CD8-positive, alpha-beta memory T cell (primary cell): ENCODE data around the gene POLR1C. TPM values are rescaled to one million over a fixed set of nuclear protein-coding genes. Genes with fewer than 3 reads are reported as not detected.

Experiments
- CTCF ChIA-PET: fragments of 350-600 bp; sonication (Branson Sonifier 250); formaldehyde crosslinking; loops from one replicate; lab custom pipeline; 2021; ENCODE audit warnings: antibody characterized with exemption; lab: Charles Lee
- POLR2A ChIA-PET: fragments of 350-600 bp; sonication (Branson Sonifier 250); formaldehyde crosslinking; loops from one replicate; lab custom pipeline; 2021; ENCODE audit warnings: antibody characterized with exemption; lab: Charles Lee
- DNase-seq, 5 donors: peaks; one replicate each; pipeline versions ENCODE4 v3.0.0 to v3.0.0-alpha.2; 2020 to 2022; ENCODE audit warnings: mixed read lengths in 1 of 5
- H3K27ac ChIP-seq: one replicate; pipeline ENCODE4 v1.7.0; 2013; ENCODE audit warnings: low read depth, mild to moderate bottlenecking, low read length, moderate library complexity
- H3K27me3 ChIP-seq: 2 replicates; pipeline ENCODE4 v1.7.0; 2013; ENCODE audit warnings: low read length, mild to moderate bottlenecking; ENCODE audit not compliant: insufficient read depth, poor library complexity, severe bottlenecking
- H3K36me3 ChIP-seq: 2 replicates; pipeline ENCODE4 v1.7.0; 2013; ENCODE audit warnings: mild to moderate bottlenecking, low read length, moderate library complexity; ENCODE audit not compliant: insufficient read depth
- H3K4me1 ChIP-seq: 2 replicates; pipeline ENCODE4 v1.7.0; 2013; ENCODE audit warnings: mild to moderate bottlenecking, low read length, moderate library complexity; ENCODE audit not compliant: insufficient read depth
- H3K4me3 ChIP-seq: 2 replicates; pipeline ENCODE4 v1.7.0; 2013; ENCODE audit warnings: mild to moderate bottlenecking, low read length
- H3K9me3 ChIP-seq: 2 replicates; pipeline ENCODE4 v1.7.0; 2013; ENCODE audit warnings: mild to moderate bottlenecking, low read length
- H3K27ac Mint-ChIP-seq, 8 donors: one replicate each; pipeline ENCODE4 v1.8.0; 2020 to 2021; ENCODE audit warnings: mixed read lengths in 8 of 8, mild to moderate bottlenecking in 6 of 8, inconsistent platforms in 3 of 8, moderate library complexity in 3 of 8
- H3K27me3 Mint-ChIP-seq, 2 donors: one replicate each; pipeline ENCODE4 v1.8.0; 2020 to 2021; ENCODE audit warnings: mixed read lengths in 2 of 2, mild to moderate bottlenecking in 1 of 2, moderate library complexity in 1 of 2
- H3K36me3 Mint-ChIP-seq, 3 donors: one replicate each; pipeline ENCODE4 v1.8.0; 2020 to 2021; ENCODE audit warnings: mixed read lengths in 3 of 3, inconsistent platforms in 1 of 3, mild to moderate bottlenecking in 1 of 3
- H3K4me1 Mint-ChIP-seq, 3 donors: one replicate each; pipeline ENCODE4 v1.8.0; 2020 to 2021; ENCODE audit warnings: mixed read lengths in 3 of 3, inconsistent platforms in 1 of 3, mild to moderate bottlenecking in 1 of 3
- H3K4me3 Mint-ChIP-seq, 7 donors: one replicate each; pipeline ENCODE4 v1.8.0; 2020 to 2021; ENCODE audit warnings: mixed read lengths in 7 of 7, mild to moderate bottlenecking in 6 of 7, moderate library complexity in 4 of 7, inconsistent platforms in 2 of 7
- H3K9me3 Mint-ChIP-seq, 5 donors: one replicate each; pipeline ENCODE4 v1.8.0; 2020 to 2022; ENCODE audit warnings: mixed read lengths in 5 of 5, mild to moderate bottlenecking in 3 of 5, moderate library complexity in 2 of 5, inconsistent platforms in 1 of 5
- polyA plus RNA-seq: library from polyadenylated mRNA; unstranded; fragments of 300-500 nt; fragmentation: Illumina TruSeq; gene quantifications from one replicate; pipeline ENCODE4 v1.2.3, GENCODE V29; 2021
- total RNA-seq, 2 experiments: library from RNA; stranded (reverse); gene quantifications; one replicate each; pipeline ENCODE4 v1.2.3, GENCODE V29; 2021

Gene POLR1C
- total and polyA plus RNA-seq, 3 experiments from 2014 or later, result 19.6 to 124 (median 122) TPM

DNA sequence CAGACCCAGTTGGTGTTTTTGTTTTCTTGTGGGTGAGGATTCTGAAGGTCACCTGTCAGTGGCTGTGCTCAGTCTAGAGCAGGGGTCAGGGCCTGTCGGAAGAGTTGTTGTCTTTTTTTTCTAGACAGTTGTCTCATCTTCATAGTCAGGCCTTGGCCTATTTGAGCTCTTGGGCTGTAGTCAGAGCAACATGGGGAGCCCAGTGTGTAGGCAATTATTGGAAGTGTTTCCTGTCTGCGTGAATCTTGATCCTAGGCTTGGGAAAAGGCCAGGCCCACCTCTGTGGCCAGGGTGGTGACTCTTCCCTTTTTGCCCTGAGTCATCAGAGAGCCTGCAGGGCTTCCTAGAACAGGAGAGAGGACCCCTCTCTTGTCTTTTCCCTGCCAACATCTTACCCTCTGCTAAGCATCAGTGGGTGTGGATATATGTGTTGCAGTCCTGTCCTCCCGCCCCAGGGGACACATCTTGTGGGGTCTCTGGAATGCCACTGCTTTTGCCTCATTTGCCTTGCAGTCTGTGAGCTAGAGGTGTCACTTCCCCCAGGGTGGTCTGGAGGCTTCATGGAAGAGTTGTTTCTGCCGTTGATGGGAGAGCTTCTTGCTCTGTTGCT is 28.1 kb upstream of the POLR1C start:
- peaks cover 15 to 46% (median 21%) of the 10 kb centered on the region in 3 donors for H3K4me1 Mint-ChIP-seq
- H3K9me3 Mint-ChIP-seq, result no peaks in the 10 kb centered on the region
- peak overlapping the region in 1 of 8 donors; percentile 58 for H3K27ac Mint-ChIP-seq
- H3K9me3 ChIP-seq, result no peaks in the 10 kb centered on the region
- peaks cover 0 to 40% (median 3%) of the 10 kb centered on the region in 3 donors for H3K36me3 Mint-ChIP-seq
- H3K27ac ChIP-seq, result no peak overlapping the region
- H3K36me3 ChIP-seq, result no peaks in the 10 kb centered on the region
- no peak overlapping the region for H3K4me3 ChIP-seq
- no peak for DNase-seq
- no peaks in the 10 kb centered on the region for H3K27me3 Mint-ChIP-seq
- H3K27me3 ChIP-seq, result no peaks in the 10 kb centered on the region
- H3K4me3 Mint-ChIP-seq, result no peak overlapping the region
- ChIA-PET CTCF (interaction anchor here (10.1 kb wide), 1 partner anchor 16 kb away, joined by 93 read pairs; no protein-coding TSS in a partner anchor), POLR2A (no interaction called here)
- H3K4me1 ChIP-seq, result peaks cover under 1% of the 10 kb centered on the region

DNA sequence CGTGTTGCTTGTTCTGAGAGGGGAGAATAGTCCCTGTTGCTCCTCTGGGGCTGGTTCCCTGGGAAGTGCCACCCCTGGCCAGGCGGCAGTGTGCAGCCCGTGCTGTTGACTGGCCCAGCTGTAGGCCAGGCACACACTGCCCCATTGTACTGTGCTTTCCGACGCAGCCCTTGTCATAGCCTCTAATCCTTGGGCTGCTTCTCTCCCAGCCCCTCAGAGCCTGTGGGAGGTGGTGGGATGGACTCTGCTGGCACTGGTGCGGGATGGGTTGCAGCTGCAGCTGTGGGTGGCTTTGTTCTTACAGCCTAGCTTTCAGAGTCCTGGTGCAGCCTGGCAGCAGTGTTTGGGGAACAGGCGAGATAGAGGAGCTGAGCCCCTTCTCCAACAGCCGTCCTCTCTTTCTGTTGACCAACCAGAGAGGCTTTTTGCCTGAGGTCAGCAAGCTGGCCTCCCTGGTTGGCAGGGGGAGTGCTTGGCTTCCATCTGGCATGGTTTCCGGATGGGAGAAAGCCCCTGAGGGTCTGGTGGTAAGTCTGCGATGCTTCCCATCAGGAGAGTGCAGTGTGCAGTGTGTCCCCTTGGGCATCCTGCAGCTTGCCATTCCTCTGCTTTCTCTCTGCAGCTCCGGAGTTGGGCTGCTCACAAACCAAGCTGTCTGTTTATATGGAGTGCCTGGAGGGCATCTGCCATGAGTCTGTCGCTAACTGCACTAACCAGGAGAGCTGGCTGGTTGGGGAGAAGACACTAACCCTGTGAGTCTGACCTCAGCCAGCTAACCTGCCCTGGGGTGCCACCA is 27.4 kb upstream of the POLR1C start:
- Histone ChIP-seq H3K27ac (no peak overlapping the region), H3K27me3 (no peaks in the 10 kb centered on the region), H3K9me3 (no peaks in the 10 kb centered on the region), H3K36me3 (no peaks in the 10 kb centered on the region), H3K4me1 (peaks cover 7% of the 10 kb centered on the region), H3K4me3 (no peak overlapping the region)
- Mint-ChIP-seq H3K9me3 (no peaks in the 10 kb centered on the region), H3K4me3 (no peak overlapping the region), H3K4me1 (peaks cover 20 to 53% (median 26%) of the 10 kb centered on the region in 3 donors), H3K36me3 (peaks cover 0 to 40% (median 3%) of the 10 kb centered on the region in 3 donors), H3K27me3 (no peaks in the 10 kb centered on the region), H3K27ac (peak overlapping the region in 2 of 8 donors; percentile 65 to 70)
- POLR2A ChIA-PET, result no interaction called here
- no peak for DNase-seq
- CTCF ChIA-PET, result interaction anchor here (10.1 kb wide), 1 partner anchor 15 kb away, joined by 93 read pairs; no protein-coding TSS in a partner anchor

DNA sequence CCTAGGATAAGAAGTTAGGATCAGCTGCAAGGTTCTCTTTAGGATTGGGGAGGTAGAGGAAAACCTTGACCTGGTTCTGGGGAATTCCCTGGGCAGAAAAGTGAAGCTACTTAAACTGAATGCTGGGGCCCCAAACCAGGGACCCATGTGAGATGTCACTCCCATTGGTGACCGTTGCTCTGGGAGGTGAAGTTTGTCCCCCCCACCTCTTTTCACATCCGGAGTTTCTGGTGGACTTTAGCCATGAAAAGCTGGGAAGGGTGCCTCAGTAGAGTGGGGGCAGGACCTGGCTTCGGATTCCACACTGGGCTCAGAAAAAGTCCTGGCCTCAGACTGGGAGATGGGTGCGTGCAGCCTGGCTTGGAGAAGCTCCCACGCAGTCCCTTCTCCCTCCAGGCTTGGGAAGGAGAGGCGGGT is 26.4 kb upstream of the POLR1C start:
- H3K4me1 ChIP-seq, result peaks cover 18% of the 10 kb centered on the region
- H3K27me3 ChIP-seq, result no peaks in the 10 kb centered on the region
- Mint-ChIP-seq H3K4me1 (peaks cover 22 to 55% (median 31%) of the 10 kb centered on the region in 3 donors), H3K27ac (peak overlapping the region in 1 of 8 donors; percentile 70), H3K4me3 (no peak overlapping the region), H3K9me3 (no peaks in the 10 kb centered on the region), H3K36me3 (peaks cover 0 to 34% (median 3%) of the 10 kb centered on the region in 3 donors), H3K27me3 (no peaks in the 10 kb centered on the region)
- no peak overlapping the region for H3K27ac ChIP-seq
- no peaks in the 10 kb centered on the region for H3K36me3 ChIP-seq
- H3K9me3 ChIP-seq, result no peaks in the 10 kb centered on the region
- POLR2A ChIA-PET, result no interaction called here
- no peak overlapping the region for H3K4me3 ChIP-seq
- DNase-seq, result no peak
- CTCF ChIA-PET, result interaction anchor here (10.1 kb wide), 1 partner anchor 14 kb away, joined by 93 read pairs; no protein-coding TSS in a partner anchor

DNA sequence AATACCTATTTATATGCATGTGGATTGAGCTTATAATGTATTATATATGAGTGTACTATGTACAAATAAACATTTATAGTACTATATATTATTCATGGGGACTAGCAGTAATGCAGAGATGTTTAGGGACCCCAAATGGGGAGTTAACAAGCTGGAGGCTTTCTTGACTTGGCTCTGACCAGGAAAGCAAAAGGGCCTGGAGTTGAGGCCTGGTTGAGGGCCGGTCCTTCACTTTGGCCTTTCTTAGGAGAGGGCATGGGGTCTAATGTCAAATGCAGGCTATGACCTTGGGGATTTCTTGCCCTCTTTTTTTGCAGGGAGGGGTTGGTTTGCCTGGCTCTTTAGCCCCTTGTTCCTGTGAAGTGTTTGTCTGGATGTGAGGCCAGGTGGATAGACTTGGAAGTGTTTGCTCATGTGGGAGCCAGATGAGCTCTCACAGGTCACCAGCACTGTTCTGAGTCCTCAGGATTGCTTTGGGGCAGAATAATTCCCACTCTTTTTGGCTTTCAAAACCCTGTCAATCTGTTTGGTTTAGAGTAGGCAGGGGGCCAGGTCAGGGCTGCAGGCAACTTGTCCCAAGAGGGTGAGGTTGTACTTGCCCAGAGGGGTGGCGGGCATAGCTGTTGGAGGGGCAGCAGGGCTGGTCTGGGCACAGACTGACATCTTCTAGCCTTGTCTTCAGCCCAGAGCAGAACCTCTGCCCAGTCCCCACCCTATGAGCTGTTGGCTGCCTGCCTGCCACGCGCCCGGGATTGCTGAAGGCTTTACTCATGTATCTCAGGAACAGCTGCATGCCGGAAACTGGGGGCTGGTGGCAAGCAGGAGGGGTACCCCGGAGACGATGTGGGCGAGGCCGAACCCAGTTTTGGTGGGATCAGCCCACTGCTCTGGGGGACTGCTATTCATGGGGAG is 24.9 kb upstream of the POLR1C start:
- Histone ChIP-seq H3K9me3 (no peaks in the 10 kb centered on the region), H3K27ac (no peak overlapping the region), H3K36me3 (no peaks in the 10 kb centered on the region), H3K27me3 (no peaks in the 10 kb centered on the region), H3K4me3 (no peak overlapping the region), H3K4me1 (peaks cover 22% of the 10 kb centered on the region)
- POLR2A ChIA-PET, result no interaction called here
- no peak for DNase-seq
- Mint-ChIP-seq H3K27me3 (no peaks in the 10 kb centered on the region), H3K4me3 (no peak overlapping the region), H3K4me1 (peaks cover 26 to 57% (median 34%) of the 10 kb centered on the region in 3 donors), H3K27ac (peak overlapping the region in 5 of 8 donors; percentile 17 to 95 (median 42)), H3K36me3 (peaks cover 0 to 28% (median 3%) of the 10 kb centered on the region in 3 donors), H3K9me3 (no peaks in the 10 kb centered on the region)
- CTCF ChIA-PET, result interaction anchor here (1.7 to 10.1 kb wide), 2 partner anchors 13 to 38 kb away, joined by 4 to 93 read pairs; no protein-coding TSS in a partner anchor

DNA sequence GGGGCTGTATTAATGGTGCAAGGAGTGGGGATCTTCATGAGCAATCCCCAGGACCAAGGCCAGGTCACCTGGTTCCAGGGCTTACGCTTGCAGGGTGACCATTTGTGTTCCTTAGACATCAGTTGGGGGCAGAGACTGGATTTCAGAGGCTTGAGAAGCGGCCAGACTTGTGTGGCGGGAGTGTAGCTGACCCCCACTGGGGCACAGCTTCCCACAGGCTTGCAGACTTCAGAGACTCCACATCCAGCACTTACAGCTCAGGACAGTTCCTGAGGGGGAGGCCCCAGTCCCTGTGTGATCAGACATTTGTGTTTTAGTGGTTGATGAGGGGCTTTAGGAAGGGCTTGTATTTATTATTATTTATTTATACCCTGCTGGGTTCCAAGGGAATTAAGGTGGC is 24.2 kb upstream of the POLR1C start:
- Histone ChIP-seq H3K4me3 (no peak overlapping the region), H3K27me3 (no peaks in the 10 kb centered on the region), H3K4me1 (peaks cover 22% of the 10 kb centered on the region), H3K9me3 (no peaks in the 10 kb centered on the region), H3K27ac (no peak overlapping the region), H3K36me3 (no peaks in the 10 kb centered on the region)
- H3K4me3 Mint-ChIP-seq, result no peak overlapping the region
- H3K9me3 Mint-ChIP-seq, result no peaks in the 10 kb centered on the region
- H3K27me3 Mint-ChIP-seq, result no peaks in the 10 kb centered on the region
- no peak for DNase-seq
- ChIA-PET POLR2A (no interaction called here), CTCF (interaction anchor here (1.7 to 10.1 kb wide), 2 partner anchors 12 to 39 kb away, joined by 4 to 93 read pairs; no protein-coding TSS in a partner anchor)
- peaks cover 0 to 31% (median 3%) of the 10 kb centered on the region in 3 donors for H3K36me3 Mint-ChIP-seq
- peaks cover 26 to 52% (median 34%) of the 10 kb centered on the region in 3 donors for H3K4me1 Mint-ChIP-seq
- H3K27ac Mint-ChIP-seq, result peak overlapping the region in 4 of 8 donors; percentile 17 to 95 (median 67)

DNA sequence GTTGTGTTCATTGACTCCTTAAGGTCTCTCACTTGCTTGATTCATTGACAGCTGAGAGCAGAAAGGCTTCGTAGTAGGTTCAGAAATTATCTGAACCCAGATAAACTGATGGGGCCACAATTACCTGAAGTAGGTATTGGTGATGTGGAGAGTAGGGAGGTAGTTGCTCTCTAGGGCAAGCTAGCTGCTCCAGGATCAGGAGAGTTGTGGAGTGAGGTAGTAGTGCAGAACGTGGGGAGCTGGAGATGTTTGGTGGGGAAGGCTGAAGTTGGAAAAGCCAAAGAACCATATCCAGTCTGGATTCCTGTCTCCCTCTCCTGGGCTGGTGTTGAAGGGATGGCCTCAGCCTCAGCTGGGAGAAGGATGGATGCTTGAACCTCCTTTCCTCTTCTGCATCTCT is 23.7 kb upstream of the POLR1C start:
- H3K9me3 Mint-ChIP-seq, result no peaks in the 10 kb centered on the region
- Histone ChIP-seq H3K27ac (no peak overlapping the region), H3K4me1 (peaks cover 22% of the 10 kb centered on the region), H3K36me3 (peaks cover under 1% of the 10 kb centered on the region), H3K4me3 (no peak overlapping the region), H3K27me3 (no peaks in the 10 kb centered on the region), H3K9me3 (no peaks in the 10 kb centered on the region)
- CTCF ChIA-PET, result interaction anchor here (1.7 to 10.1 kb wide), 2 partner anchors 12 to 39 kb away, joined by 4 to 93 read pairs; no protein-coding TSS in a partner anchor
- POLR2A ChIA-PET, result no interaction called here
- H3K4me3 Mint-ChIP-seq, result no peak overlapping the region
- peaks cover 26 to 52% (median 34%) of the 10 kb centered on the region in 3 donors for H3K4me1 Mint-ChIP-seq
- DNase-seq, result no peak
- peak overlapping the region in 7 of 8 donors; percentile 7 to 85 (median 25) for H3K27ac Mint-ChIP-seq
- no peaks in the 10 kb centered on the region for H3K27me3 Mint-ChIP-seq
- peaks cover 0 to 34% (median 3%) of the 10 kb centered on the region in 3 donors for H3K36me3 Mint-ChIP-seq

DNA sequence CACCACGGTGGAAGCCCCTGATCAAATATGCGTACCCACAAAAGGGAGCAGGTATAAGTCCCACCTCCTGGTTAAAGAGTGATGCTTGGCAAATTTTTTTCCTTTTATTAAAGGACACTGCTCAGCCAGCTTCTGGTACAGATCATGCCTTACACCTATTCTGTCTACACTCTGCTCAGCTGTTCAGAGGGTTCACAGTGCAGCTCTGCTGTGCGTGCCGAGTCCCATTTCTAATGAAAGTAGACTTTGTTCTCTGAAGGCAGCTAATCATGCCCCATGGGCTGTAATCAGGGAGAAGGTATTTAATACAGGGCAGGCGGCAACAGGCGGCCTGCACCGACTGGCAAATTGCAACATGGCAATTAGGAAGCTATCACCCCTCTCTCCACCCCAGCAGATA is 23.1 kb upstream of the POLR1C start:
- H3K36me3 Mint-ChIP-seq, result peaks cover 0 to 38% (median 3%) of the 10 kb centered on the region in 3 donors
- ChIA-PET CTCF (interaction anchor here (2.9 to 10.1 kb wide), 2 partner anchors 11 to 39 kb away, joined by 13 to 93 read pairs; partner anchors contain the start of gene DLK2), POLR2A (interaction anchor here (0.8 to 1.9 kb wide), 2 partner anchors 16 kb away, joined by 6 to 14 read pairs; partner anchors contain the start of genes LRRC73 and TJAP1)
- H3K27me3 Mint-ChIP-seq, result no peaks in the 10 kb centered on the region
- Histone ChIP-seq H3K27ac (no peak overlapping the region), H3K4me3 (no peak overlapping the region), H3K4me1 (peaks cover 22% of the 10 kb centered on the region), H3K9me3 (no peaks in the 10 kb centered on the region), H3K27me3 (no peaks in the 10 kb centered on the region), H3K36me3 (peaks cover 6% of the 10 kb centered on the region)
- no peaks in the 10 kb centered on the region for H3K9me3 Mint-ChIP-seq
- peak overlapping the region in 7 of 8 donors; percentile 23 to 88 (median 81) for H3K27ac Mint-ChIP-seq
- H3K4me1 Mint-ChIP-seq, result peaks cover 26 to 52% (median 34%) of the 10 kb centered on the region in 3 donors
- DNase-seq, result no peak
- H3K4me3 Mint-ChIP-seq, result peak overlapping the region in 3 of 7 donors; percentile 20 to 63 (median 42)
